ENCODE results near the gene TCTN2.

The TCTN2 gene

DNA sequence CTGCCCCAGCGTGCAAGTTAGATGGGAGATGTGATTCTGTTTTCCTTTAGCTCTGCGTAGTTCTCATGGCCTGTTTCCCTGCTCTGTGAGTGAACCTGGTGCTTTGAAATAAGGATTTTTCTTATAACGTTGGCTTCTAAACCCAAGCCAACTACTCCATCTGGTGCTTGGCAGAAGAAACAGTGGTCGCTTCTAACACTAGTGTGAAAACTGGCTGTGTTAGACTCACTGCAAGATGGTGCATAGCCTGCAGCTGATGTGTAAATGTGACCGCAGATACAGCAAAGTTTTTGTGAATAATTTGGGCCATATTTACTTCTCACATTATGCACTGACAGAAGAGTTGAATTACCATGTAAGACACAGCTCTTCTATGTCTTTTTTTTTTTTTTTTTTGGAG is 25.0 kb upstream of the TCTN2 start:
- H3K27me3 ChIP-seq (ENCODE audit: insufficient read depth, insufficient read length), result no peaks in the 10 kb centered on the region
- DNase-seq (ENCODE audit: low read depth, low spot score), result no peak
- H3K36me3 ChIP-seq (ENCODE audit: insufficient read depth, insufficient read length, low read length), result peaks cover 81% of the 10 kb centered on the region
- no peaks in the 10 kb centered on the region for H3K4me1 ChIP-seq (ENCODE audit: insufficient read depth, insufficient read length)
- H3K9ac ChIP-seq (ENCODE audit: insufficient read length, low read depth), result no peak overlapping the region
- TF ChIP-seq YY1 (IDR thresholded peaks at IDR 0.05; ENCODE audit: insufficient read depth, insufficient read length) (no peak), SUZ12 (IDR thresholded peaks at IDR 0.05; ENCODE audit: extremely low read depth, insufficient read depth, insufficient read length) (no peak), ZNF274 (IDR thresholded peaks at IDR 0.05; ENCODE audit: low read depth, low read length) (no peak)
- H3K4me3 ChIP-seq (ENCODE audit: insufficient read length, low read depth), result no peak overlapping the region
- no peaks in the 10 kb centered on the region for H3K9me3 ChIP-seq (ENCODE audit: insufficient read depth, low read length)

DNA sequence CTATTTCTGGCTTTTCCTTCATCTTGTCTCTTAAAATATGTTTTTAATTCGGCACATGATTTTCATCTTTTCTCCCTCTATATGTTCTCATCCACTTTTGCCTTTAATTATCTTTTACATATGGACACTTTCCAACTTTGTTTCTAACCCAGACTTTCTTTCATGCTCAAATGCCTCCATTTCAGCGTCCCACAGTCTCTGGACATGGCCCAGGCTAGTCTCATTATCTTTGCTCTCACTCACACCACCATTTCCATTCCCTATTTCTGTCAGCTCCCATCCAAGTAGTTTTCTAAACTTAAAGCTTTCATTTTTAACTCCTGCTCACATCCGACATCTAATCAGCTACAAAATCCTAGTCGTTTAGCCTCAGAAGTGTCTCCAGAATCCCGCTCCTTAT is 22.5 kb upstream of the TCTN2 start:
- H3K9me3 ChIP-seq (ENCODE audit: insufficient read depth, low read length), result no peaks in the 10 kb centered on the region
- no peaks in the 10 kb centered on the region for H3K4me1 ChIP-seq (ENCODE audit: insufficient read depth, insufficient read length)
- H3K4me3 ChIP-seq (ENCODE audit: insufficient read length, low read depth), result no peak overlapping the region
- TF ChIP-seq ZNF274 (IDR thresholded peaks at IDR 0.05; ENCODE audit: low read depth, low read length), result no peak
- no peak for TF ChIP-seq SUZ12 (IDR thresholded peaks at IDR 0.05; ENCODE audit: extremely low read depth, insufficient read depth, insufficient read length)
- TF ChIP-seq YY1 (IDR thresholded peaks at IDR 0.05; ENCODE audit: insufficient read depth, insufficient read length), result no peak
- no peak for DNase-seq (ENCODE audit: low read depth, low spot score)
- no peaks in the 10 kb centered on the region for H3K27me3 ChIP-seq (ENCODE audit: insufficient read depth, insufficient read length)
- no peak overlapping the region for H3K9ac ChIP-seq (ENCODE audit: insufficient read length, low read depth)
- peaks cover 87% of the 10 kb centered on the region for H3K36me3 ChIP-seq (ENCODE audit: insufficient read depth, insufficient read length, low read length)

DNA sequence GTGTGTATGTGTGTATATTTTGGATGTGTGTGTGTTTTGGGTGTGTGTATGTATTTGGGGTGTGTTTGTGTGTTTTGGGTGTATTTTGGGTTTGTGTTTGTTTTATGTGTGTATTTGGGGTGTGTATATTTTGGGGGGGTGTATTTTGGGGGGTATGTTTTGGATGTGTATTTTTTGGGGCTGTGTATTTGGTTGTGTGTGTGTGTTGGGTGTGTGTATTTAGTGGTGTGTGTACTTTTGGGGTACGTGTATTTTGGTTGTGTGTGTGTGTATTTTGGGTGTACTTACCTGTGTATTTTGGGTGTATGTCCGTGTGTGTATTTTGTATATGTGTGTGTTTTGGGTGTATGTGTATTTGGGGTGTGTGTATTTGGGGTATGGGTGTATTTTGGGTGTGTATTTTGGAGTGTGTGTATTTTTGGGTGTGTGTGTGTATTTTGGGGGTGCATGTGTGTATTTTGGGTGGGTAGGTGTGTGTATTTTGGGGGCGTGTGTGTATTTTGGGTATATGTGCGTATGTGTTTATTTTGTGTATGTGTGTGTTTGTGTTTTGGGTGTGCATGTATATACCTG is 16.7 kb upstream of the TCTN2 start:
- Histone ChIP-seq H3K4me1 (ENCODE audit: insufficient read depth, insufficient read length) (no peaks in the 10 kb centered on the region), H3K9ac (ENCODE audit: insufficient read length, low read depth) (no peak overlapping the region), H3K27me3 (ENCODE audit: insufficient read depth, insufficient read length) (no peaks in the 10 kb centered on the region), H3K4me3 (ENCODE audit: insufficient read length, low read depth) (no peak overlapping the region), H3K9me3 (ENCODE audit: insufficient read depth, low read length) (no peaks in the 10 kb centered on the region), H3K36me3 (ENCODE audit: insufficient read depth, insufficient read length, low read length) (peaks cover 84% of the 10 kb centered on the region)
- TF ChIP-seq YY1 (IDR thresholded peaks at IDR 0.05; ENCODE audit: insufficient read depth, insufficient read length) (no peak), SUZ12 (IDR thresholded peaks at IDR 0.05; ENCODE audit: extremely low read depth, insufficient read depth, insufficient read length) (no peak), ZNF274 (IDR thresholded peaks at IDR 0.05; ENCODE audit: low read depth, low read length) (no peak)
- DNase-seq (ENCODE audit: low read depth, low spot score), result no peak

DNA sequence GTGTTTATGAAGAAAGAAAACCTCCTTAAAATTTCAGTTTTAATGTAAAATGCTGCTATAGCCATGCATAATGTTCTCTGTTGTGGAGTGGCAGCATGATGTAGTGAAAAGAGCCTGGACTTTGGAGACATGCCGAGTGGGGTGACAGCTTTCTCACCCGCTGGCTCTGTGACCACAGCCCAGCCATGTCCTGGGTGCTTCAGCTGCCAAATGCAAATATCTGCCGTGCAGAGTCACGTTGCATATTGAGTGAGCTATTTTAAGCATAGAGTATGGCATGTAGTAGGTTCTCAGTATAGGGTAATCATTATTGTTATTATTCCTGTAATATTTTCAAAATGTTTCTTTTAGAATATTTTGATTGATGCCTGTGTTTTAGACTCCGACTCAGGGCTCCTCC is 15.5 kb upstream of the TCTN2 start:
- TF ChIP-seq ZNF274 (IDR thresholded peaks at IDR 0.05; ENCODE audit: low read depth, low read length) (no peak), YY1 (IDR thresholded peaks at IDR 0.05; ENCODE audit: insufficient read depth, insufficient read length) (no peak), SUZ12 (IDR thresholded peaks at IDR 0.05; ENCODE audit: extremely low read depth, insufficient read depth, insufficient read length) (no peak)
- H3K36me3 ChIP-seq (ENCODE audit: insufficient read depth, insufficient read length, low read length), result peaks cover 84% of the 10 kb centered on the region

DNA sequence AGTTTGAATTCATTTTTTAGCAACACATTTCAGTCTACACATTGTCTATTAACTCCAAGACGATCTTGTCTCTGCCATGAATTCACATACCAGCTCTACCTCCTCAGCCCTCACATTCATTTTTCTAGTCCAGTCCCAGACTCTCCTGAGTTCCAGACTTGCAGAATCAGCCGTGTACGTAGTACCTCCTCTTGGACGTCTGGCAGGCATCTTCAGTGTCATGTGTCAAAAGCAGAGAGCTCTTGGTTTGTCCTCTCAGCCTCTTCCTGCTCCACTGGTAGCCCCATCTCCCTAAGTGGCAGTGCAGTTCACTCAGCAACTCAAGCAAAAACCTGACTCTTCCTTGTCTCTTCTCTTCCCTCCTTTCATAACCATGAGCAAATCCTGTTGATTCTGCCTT is 14.5 kb upstream of the TCTN2 start:
- Histone ChIP-seq H3K9me3 (ENCODE audit: insufficient read depth, low read length) (no peaks in the 10 kb centered on the region), H3K4me3 (ENCODE audit: insufficient read length, low read depth) (no peak overlapping the region), H3K36me3 (ENCODE audit: insufficient read depth, insufficient read length, low read length) (peaks cover 87% of the 10 kb centered on the region), H3K27me3 (ENCODE audit: insufficient read depth, insufficient read length) (no peaks in the 10 kb centered on the region), H3K4me1 (ENCODE audit: insufficient read depth, insufficient read length) (no peaks in the 10 kb centered on the region), H3K9ac (ENCODE audit: insufficient read length, low read depth) (no peak overlapping the region)
- no peak for DNase-seq (ENCODE audit: low read depth, low spot score)
- TF ChIP-seq YY1 (IDR thresholded peaks at IDR 0.05; ENCODE audit: insufficient read depth, insufficient read length) (no peak), ZNF274 (IDR thresholded peaks at IDR 0.05; ENCODE audit: low read depth, low read length) (no peak), SUZ12 (IDR thresholded peaks at IDR 0.05; ENCODE audit: extremely low read depth, insufficient read depth, insufficient read length) (no peak)

More for the DNA sequence above, 15.5 kb upstream of the TCTN2 start:
- Histone ChIP-seq H3K9me3 (ENCODE audit: insufficient read depth, low read length) (no peaks in the 10 kb centered on the region), H3K4me1 (ENCODE audit: insufficient read depth, insufficient read length) (no peaks in the 10 kb centered on the region), H3K9ac (ENCODE audit: insufficient read length, low read depth) (no peak overlapping the region), H3K4me3 (ENCODE audit: insufficient read length, low read depth) (no peak overlapping the region), H3K27me3 (ENCODE audit: insufficient read depth, insufficient read length) (no peaks in the 10 kb centered on the region)
- DNase-seq (ENCODE audit: low read depth, low spot score), result no peak

DNA sequence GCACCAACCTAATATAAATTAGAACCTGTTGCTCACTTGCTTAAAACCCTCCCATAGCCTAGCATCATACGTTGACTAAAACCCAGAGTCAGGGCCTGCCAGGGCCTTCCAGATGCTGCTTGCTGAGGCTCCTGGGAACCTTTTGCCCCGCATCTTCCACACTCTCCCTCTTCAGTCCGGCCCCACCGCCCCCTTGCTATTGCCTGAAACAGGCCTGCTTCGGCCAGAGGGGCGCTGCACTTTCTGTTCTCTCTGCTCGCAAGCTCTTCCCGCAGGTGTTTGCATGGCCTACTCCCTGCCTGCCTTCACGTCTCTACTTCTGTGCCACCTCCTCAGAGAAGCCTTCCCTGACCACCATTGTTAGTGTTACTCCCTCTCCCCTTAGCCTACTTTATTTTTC is 13.7 kb upstream of the TCTN2 start:
- Histone ChIP-seq H3K36me3 (ENCODE audit: insufficient read depth, insufficient read length, low read length) (peaks cover 87% of the 10 kb centered on the region), H3K4me3 (ENCODE audit: insufficient read length, low read depth) (no peak overlapping the region), H3K9me3 (ENCODE audit: insufficient read depth, low read length) (no peaks in the 10 kb centered on the region), H3K27me3 (ENCODE audit: insufficient read depth, insufficient read length) (no peaks in the 10 kb centered on the region), H3K9ac (ENCODE audit: insufficient read length, low read depth) (no peak overlapping the region), H3K4me1 (ENCODE audit: insufficient read depth, insufficient read length) (no peaks in the 10 kb centered on the region)
- no peak for TF ChIP-seq YY1 (IDR thresholded peaks at IDR 0.05; ENCODE audit: insufficient read depth, insufficient read length)
- no peak for TF ChIP-seq SUZ12 (IDR thresholded peaks at IDR 0.05; ENCODE audit: extremely low read depth, insufficient read depth, insufficient read length)
- no peak for DNase-seq (ENCODE audit: low read depth, low spot score)

DNA sequence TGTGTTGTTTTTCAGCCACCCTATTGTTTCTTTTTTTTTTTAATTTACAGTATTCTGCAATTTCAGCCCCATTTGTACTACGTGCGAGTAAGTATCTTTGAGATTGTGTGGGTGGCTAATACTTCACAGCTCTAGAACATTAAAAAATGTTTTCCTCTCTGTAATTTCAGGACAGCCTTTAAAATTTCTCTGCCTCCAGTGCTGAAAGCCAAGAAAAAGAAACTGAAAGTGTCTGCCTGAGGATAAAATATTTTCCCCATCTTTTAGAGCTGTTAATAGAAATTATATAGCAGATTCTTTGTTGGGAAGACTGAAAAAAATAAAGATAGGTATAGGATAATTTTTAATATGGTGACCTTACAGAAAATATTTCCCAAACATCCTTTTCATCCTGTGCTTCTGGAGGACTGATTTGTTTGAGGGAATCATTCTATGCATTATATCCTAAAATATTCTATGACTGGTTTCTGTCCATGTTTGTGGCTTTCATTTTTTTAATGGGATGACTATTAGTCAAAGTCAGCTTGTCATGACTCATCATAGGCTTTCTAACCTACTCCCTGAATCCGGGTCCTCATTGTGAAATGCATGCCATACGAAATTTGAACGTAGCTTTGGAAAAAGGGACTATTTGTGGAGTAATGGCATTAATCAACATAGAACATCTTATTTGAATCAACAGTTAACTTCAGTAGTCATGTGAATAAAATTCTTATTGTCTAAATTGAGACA is 10.8 kb upstream of the TCTN2 start:
- Histone ChIP-seq H3K36me3 (ENCODE audit: insufficient read depth, insufficient read length, low read length) (peaks cover 78% of the 10 kb centered on the region), H3K9me3 (ENCODE audit: insufficient read depth, low read length) (no peaks in the 10 kb centered on the region), H3K4me3 (ENCODE audit: insufficient read length, low read depth) (no peak overlapping the region), H3K4me1 (ENCODE audit: insufficient read depth, insufficient read length) (no peaks in the 10 kb centered on the region), H3K9ac (ENCODE audit: insufficient read length, low read depth) (no peak overlapping the region), H3K27me3 (ENCODE audit: insufficient read depth, insufficient read length) (no peaks in the 10 kb centered on the region)
- TF ChIP-seq YY1 (IDR thresholded peaks at IDR 0.05; ENCODE audit: insufficient read depth, insufficient read length) (no peak), ZNF274 (IDR thresholded peaks at IDR 0.05; ENCODE audit: low read depth, low read length) (no peak), SUZ12 (IDR thresholded peaks at IDR 0.05; ENCODE audit: extremely low read depth, insufficient read depth, insufficient read length) (no peak)
- DNase-seq (ENCODE audit: low read depth, low spot score), result no peak
